Heart right ventricle (tissue), 16 donors: ENCODE measurements around the gene MAP3K15. TPM values are rescaled to one million over a fixed set of nuclear protein-coding genes. Genes with fewer than 3 reads are reported as not detected.

ENCODE experiments used
- ATAC-seq, 8 donors: fragments of 200-7000 bp; cut with Tn5 transposase; one replicate each; pipeline ENCODE4 v1.9.1; 2020; ENCODE audit warnings: mild to moderate bottlenecking in 8 of 8, moderate library complexity in 8 of 8, moderate number of reproducible peaks in 1 of 8
- DNase-seq, 2 donors: peaks; one replicate each; pipeline ENCODE4 v3.0.0-alpha.2; 2020
- H3K27ac ChIP-seq, 10 donors: fragments of 200-600 bp; sonication (generic) in 2 of 10; one replicate each; pipeline versions ENCODE4 v1.5.0 to v1.8.0; 2020 to 2022; ENCODE audit warnings: mild to moderate bottlenecking in 3 of 10
- H3K27me3 ChIP-seq, 7 donors: fragments of 200-600 bp; one replicate each; pipeline ENCODE4 v1.8.0; 2021 to 2022; ENCODE audit warnings: mild to moderate bottlenecking in 2 of 7
- H3K36me3 ChIP-seq, 9 donors: fragments of 200-600 bp; sonication (generic) in 1 of 9; one replicate each; pipeline versions ENCODE4 v1.5.0 to v1.8.0; 2020 to 2022; ENCODE audit warnings: mild to moderate bottlenecking in 2 of 9
- H3K4me1 ChIP-seq, 9 donors: fragments of 200-600 bp; sonication (generic) in 1 of 9; one replicate each; pipeline versions ENCODE4 v1.5.0 to v1.8.0; 2020 to 2022; ENCODE audit warnings: mild to moderate bottlenecking in 4 of 9
- H3K4me3 ChIP-seq, 10 donors: fragments of 200-600 bp; sonication (generic) in 2 of 10; one replicate each; pipeline versions ENCODE4 v1.5.0 to v1.8.0; 2020 to 2022; ENCODE audit warnings: mild to moderate bottlenecking in 7 of 10, moderate library complexity in 2 of 10
- H3K9me3 ChIP-seq, 11 donors: fragments of 200-600 bp in 10 of 11; sonication (generic) in 2 of 11; one replicate each; pipeline versions ENCODE4 v1.5.0 to v1.8.0; 2013 to 2022; ENCODE audit warnings: mild to moderate bottlenecking in 2 of 11, control low read depth in 1 of 11, moderate library complexity in 1 of 11
- WGBS, 2 donors: extraction: QIAGEN DNeasy Blood & Tissue Kit; methylation state at CpG; one replicate each; pipeline ENCODE4 v1.1.7; 2013; ENCODE audit warnings: inconsistent platforms in 1 of 2; 5-methylcytosine and 5-hydroxymethylcytosine counted together
- intact Hi-C, 10 donors: fragments of 100-400 bp; cut with DNase I; formaldehyde crosslinking; loops; one replicate each; pipeline versions ENCODE4 v1.11.1 to v1.14.2; 2022
- polyA plus RNA-seq, 2 donors: library from polyadenylated mRNA; stranded (reverse); fragments of 200-250 nt; gene quantifications; one replicate each; pipeline ENCODE4 v1.2.3, GENCODE V29; 2013
- total RNA-seq, 10 donors: library from RNA; stranded (reverse); fragmentation: NEBNext Ultra II Directional in 3 of 10; extraction: Animal tissue kit (Norgen Biotek cat#: 25700) in 3 of 10; gene quantifications; one replicate each; pipeline versions ENCODE4 v1.2.1 to v1.2.4, GENCODE V29; 2021 to 2023
- TF ChIP-seq, protein P1 (sequence below), 9 donors: fragments of 200-600 bp; sonication (generic) in 2 of 9; IDR thresholded peaks; one replicate each; pipeline versions ENCODE4 v1.5.0 to v1.8.0; 2021 to 2022; ENCODE audit warnings: antibody characterized with exemption in 9 of 9, mild to moderate bottlenecking in 5 of 9, moderate library complexity in 1 of 9
- donor health status: Arrhythmogenic right ventricular cardiomyopathy.
- donor health status: ischemic (EF 13 %, LVEDD 7.1; RV severe dilation, severe dysfunction).
- donor health status: healthy with polysubstance abuse.
- donor health status: DM: no; HTN: yes; CAD: no.
- donor health status: DM: no; HTN: no; CAD: no.
- donor health status: ischemic (EF 25% LVEDD 6.9; RV normal size, moderate dysfunction).
- donor health status: ischemic (EF 25% LVEDD 5.7; RV mildly dilated, moderate dysfunction).
- donor health status: healthy.
- donor health status: DM: yes; HTN: yes; CAD: no.
- donor health status: Ischemic cardiomyopathy.
- donor health status: ischemic (EF 35%, LVEDD 5.7; RV mildly dilated, moderate dysfunction).
- donor health status: nonischemic (EF 11% LVEDD 7.7; RV severe dilation, severe dysfunction).
- donor health status: DM: yes; HTN: yes; CAD: no.
- donor health status: PGD.
- donor health status: ischemic (EF 29% LVEDD 5.4; RV normal size, mild dysfunction).
- donor health status: nonischemic (EF 23%, LVEDD 6.1; RV moderate dilation, normal function).

MAP3K15 gene
- total and polyA plus RNA-seq, 12 donors: 0.13 to 0.23 (median 0.22) TPM; not detected in 9

DNA sequence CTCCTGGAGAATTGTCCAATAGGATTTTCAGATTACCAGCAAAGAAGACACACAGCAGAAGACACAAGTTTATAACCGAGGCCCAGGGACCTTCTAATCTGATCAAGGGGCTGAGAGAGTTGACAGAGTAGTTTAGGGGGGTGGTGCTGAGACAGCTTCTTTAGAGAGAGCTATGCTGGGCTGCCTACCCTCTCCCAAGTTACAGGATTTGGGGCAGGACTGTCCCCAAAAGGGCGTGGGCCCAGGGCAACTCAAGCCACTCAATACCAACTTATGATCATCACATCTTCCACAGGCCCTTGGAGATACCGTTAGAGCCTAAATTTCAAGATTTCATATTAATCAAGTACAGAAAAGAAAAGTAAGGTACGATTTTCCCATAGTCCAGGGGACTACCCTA is 128.6 kb downstream of the MAP3K15 start:
- DNase-seq: no peak
- no peak for ATAC-seq
- TF ChIP-seq, protein P1, sequence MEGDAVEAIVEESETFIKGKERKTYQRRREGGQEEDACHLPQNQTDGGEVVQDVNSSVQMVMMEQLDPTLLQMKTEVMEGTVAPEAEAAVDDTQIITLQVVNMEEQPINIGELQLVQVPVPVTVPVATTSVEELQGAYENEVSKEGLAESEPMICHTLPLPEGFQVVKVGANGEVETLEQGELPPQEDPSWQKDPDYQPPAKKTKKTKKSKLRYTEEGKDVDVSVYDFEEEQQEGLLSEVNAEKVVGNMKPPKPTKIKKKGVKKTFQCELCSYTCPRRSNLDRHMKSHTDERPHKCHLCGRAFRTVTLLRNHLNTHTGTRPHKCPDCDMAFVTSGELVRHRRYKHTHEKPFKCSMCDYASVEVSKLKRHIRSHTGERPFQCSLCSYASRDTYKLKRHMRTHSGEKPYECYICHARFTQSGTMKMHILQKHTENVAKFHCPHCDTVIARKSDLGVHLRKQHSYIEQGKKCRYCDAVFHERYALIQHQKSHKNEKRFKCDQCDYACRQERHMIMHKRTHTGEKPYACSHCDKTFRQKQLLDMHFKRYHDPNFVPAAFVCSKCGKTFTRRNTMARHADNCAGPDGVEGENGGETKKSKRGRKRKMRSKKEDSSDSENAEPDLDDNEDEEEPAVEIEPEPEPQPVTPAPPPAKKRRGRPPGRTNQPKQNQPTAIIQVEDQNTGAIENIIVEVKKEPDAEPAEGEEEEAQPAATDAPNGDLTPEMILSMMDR (IDR thresholded peaks at IDR 0.05): no peak
- Histone ChIP-seq H3K4me3 (no peak overlapping the region), H3K36me3 (no peaks in the 10 kb centered on the region), H3K4me1 (no peaks in the 10 kb centered on the region), H3K27ac (no peak overlapping the region), H3K9me3 (peaks cover 0 to 6% (median 0%) of the 10 kb centered on the region in 11 donors), H3K27me3 (peaks cover 0 to 32% (median 0%) of the 10 kb centered on the region in 7 donors)
- WGBS, 2 donors: 79 to 80% methylated on average over 4 of the region's 4 CpGs
- intact Hi-C loops: loop anchor here in 3 of 10 donors (10.0 kb wide), 2 partner anchors 128 to 148 kb away; partner anchors contain the start of gene MAP3K15 (in 1 of the 3)

DNA sequence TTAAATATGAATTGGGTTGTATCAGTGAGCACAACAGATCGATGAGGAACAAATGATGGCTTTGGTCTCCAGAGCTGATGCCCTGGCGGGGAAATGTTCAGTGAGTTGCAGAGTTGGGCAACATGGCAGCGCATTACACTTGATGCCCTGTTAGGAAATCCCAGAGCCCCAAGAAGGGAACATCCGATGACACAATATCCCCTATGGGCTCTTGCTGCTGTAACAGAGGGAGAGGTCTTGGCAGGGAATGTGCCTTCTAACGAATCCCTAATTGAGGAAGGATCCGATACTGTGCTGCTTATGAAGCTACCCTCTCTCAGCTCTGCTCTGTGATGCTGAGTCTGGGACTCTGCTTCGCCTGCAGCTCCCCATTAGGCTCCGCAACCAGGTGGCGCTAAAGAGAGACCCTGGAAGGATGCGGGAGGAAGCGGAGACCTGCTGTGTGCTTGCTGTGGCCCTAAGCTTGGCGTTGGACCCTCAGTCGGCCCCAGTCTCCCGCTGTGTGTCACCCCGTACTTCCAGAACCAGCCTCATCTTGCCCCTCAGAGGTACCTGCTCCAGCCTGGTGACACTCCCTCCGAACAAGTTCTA is 132.7 kb downstream of the MAP3K15 start:
- H3K36me3 ChIP-seq: no peaks in the 10 kb centered on the region
- TF ChIP-seq, protein P1 (IDR thresholded peaks at IDR 0.05): peak in 7 of 9 donors; percentile 44 to 59 (median 49)
- peaks cover 0 to 23% (median 0%) of the 10 kb centered on the region in 7 donors for H3K27me3 ChIP-seq
- intact Hi-C loops: loop anchor here in 5 of 10 donors (2.0 to 10.0 kb wide), 4 partner anchors 132 to 152 kb away; partner anchors contain the start of gene MAP3K15 (in 1 of the 5)
- peaks cover 0 to 6% (median 0%) of the 10 kb centered on the region in 11 donors for H3K9me3 ChIP-seq
- WGBS, 2 donors: 25 to 31% methylated on average over 15 to 16 of the region's 16 CpGs
- ATAC-seq (peak in 4 of 8 donors; percentile 55 to 68 (median 64)), DNase-seq (peak; percentile 23 to 38)
- no peaks in the 10 kb centered on the region for H3K4me1 ChIP-seq
- no peak overlapping the region for H3K27ac ChIP-seq
- H3K4me3 ChIP-seq: no peak overlapping the region

- H3K4me3 ChIP-seq: no peak overlapping the region
- intact Hi-C loops: loop anchor here in 3 of 10 donors (10.0 kb wide), 2 partner anchors 133 to 153 kb away; partner anchors contain the start of gene MAP3K15 (in 1 of the 3)
- H3K4me1 ChIP-seq: no peaks in the 10 kb centered on the region
- TF ChIP-seq, protein P1 (IDR thresholded peaks at IDR 0.05): no peak
- peaks cover 0 to 20% (median 0%) of the 10 kb centered on the region in 7 donors for H3K27me3 ChIP-seq
- 86 to 92% methylated on average over 9 of the region's 9 CpGs for WGBS, 2 donors
- H3K27ac ChIP-seq: no peak overlapping the region
- peaks cover 0 to 6% (median 0%) of the 10 kb centered on the region in 11 donors for H3K9me3 ChIP-seq
- no peaks in the 10 kb centered on the region for H3K36me3 ChIP-seq
- no peak for DNase-seq
- ATAC-seq: no peak
Observed at GRCh38 chrX:19381326-19381725, 134.0 kb downstream of the MAP3K15 start.

DNA sequence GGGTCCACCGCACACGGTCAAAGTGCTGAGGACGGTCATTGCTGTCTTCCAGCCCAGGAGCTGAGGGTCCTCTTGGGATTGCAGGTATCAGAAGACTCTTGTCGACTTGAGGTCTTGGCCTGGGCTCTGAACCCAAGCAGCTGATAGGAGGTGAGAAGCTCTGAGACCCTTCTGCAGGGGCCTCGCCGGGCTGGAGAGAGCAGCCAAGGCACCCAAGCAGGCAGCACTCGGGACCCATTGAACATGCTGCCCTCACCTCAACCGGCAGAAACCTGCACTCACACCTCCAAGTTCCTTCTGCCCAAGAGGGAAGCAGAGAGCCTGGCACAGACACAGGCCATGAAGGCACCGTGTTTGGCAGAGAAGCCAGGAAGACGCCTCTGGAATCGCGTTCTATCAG is 137.5 kb downstream of the MAP3K15 start:
- DNase-seq (no peak), ATAC-seq (no peak)
- Histone ChIP-seq H3K4me1 (peaks cover 0 to 5% (median 0%) of the 10 kb centered on the region in 9 donors), H3K4me3 (no peak overlapping the region), H3K27ac (no peak overlapping the region), H3K9me3 (no peaks in the 10 kb centered on the region), H3K27me3 (peaks cover 0 to 11% (median 0%) of the 10 kb centered on the region in 7 donors), H3K36me3 (no peaks in the 10 kb centered on the region)
- 93 to 95% methylated on average over 10 to 12 of the region's 12 CpGs for WGBS, 2 donors
- TF ChIP-seq, protein P1 (IDR thresholded peaks at IDR 0.05): no peak
- intact Hi-C loops: loop anchor here in 9 of 10 donors (10.0 kb wide), 2 partner anchors 157 to 507 kb away; partner anchors contain the start of gene SH3KBP1 (in 7 of the 9)
